Mucosa of gallbladder (tissue), 1 donor: ENCODE results near the gene VPS50. TPM values are rescaled to one million over a fixed set of nuclear protein-coding genes. Genes with fewer than 3 reads are reported as not detected.
A peak's percentile ranks its signal among the peaks of the same experiment; 100 is the strongest.

Source experiments
- DNase-seq: peaks from one replicate; pipeline ENCODE4 v3.0.0-alpha.2; 2020; ENCODE audit warnings: low spot score
- total RNA-seq: library from RNA; stranded (reverse); gene quantifications from one replicate; pipeline ENCODE4 v1.2.1, GENCODE V29; 2021
- donor health status: DM: no; HTN: no; CAD: no.

VPS50 gene, protein sequence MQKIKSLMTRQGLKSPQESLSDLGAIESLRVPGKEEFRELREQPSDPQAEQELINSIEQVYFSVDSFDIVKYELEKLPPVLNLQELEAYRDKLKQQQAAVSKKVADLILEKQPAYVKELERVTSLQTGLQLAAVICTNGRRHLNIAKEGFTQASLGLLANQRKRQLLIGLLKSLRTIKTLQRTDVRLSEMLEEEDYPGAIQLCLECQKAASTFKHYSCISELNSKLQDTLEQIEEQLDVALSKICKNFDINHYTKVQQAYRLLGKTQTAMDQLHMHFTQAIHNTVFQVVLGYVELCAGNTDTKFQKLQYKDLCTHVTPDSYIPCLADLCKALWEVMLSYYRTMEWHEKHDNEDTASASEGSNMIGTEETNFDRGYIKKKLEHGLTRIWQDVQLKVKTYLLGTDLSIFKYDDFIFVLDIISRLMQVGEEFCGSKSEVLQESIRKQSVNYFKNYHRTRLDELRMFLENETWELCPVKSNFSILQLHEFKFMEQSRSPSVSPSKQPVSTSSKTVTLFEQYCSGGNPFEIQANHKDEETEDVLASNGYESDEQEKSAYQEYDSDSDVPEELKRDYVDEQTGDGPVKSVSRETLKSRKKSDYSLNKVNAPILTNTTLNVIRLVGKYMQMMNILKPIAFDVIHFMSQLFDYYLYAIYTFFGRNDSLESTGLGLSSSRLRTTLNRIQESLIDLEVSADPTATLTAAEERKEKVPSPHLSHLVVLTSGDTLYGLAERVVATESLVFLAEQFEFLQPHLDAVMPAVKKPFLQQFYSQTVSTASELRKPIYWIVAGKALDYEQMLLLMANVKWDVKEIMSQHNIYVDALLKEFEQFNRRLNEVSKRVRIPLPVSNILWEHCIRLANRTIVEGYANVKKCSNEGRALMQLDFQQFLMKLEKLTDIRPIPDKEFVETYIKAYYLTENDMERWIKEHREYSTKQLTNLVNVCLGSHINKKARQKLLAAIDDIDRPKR
- total RNA-seq = 21.0 TPM

DNA sequence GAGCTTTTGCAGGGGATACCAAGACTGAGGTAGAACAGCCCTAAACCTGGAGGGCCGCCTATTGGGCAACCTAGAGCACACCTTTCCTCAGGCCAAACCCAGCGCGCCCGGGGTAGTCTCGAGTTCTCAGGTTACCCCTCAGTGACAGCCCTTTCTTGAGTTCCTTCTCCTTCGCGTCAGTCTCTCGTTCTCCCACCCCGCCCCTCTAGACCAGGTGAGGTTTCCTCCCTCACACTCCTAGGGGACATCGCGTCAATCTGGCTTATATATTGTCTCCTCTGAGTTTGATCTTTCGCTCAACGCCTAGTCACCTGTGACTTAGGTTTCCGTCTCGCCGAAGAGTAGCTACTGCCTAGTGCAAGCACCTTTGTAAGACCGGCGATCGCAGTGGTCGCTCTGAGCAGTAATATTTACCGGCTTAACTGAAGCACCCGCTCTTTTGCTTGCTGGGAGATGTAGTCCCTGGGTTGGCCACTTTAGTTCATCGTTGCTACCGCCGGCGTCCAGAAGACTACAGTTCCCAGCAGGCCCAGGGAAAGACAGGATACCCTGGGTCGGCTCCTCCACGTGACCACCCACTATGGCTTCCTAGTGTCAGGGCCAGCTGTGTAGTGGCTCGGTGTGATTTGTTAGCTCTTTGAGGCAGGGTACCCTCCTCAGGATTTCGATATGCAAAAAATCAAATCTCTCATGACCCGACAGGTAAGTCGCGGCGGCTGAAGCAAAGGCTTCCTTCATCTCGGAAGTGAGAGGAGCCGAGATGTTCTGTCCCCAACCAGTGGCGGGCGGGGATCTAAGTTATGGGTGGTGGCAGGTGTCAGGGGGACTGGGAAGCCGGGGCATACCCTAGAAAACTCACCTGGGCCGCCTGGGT is at the start of gene VPS50:
VPS50 (plus strand) TSS at position 568 of the 874 bp plus-strand sequence; CDS start at position 670, 102 bp downstream.
- peak; percentile 98 for DNase-seq

DNA sequence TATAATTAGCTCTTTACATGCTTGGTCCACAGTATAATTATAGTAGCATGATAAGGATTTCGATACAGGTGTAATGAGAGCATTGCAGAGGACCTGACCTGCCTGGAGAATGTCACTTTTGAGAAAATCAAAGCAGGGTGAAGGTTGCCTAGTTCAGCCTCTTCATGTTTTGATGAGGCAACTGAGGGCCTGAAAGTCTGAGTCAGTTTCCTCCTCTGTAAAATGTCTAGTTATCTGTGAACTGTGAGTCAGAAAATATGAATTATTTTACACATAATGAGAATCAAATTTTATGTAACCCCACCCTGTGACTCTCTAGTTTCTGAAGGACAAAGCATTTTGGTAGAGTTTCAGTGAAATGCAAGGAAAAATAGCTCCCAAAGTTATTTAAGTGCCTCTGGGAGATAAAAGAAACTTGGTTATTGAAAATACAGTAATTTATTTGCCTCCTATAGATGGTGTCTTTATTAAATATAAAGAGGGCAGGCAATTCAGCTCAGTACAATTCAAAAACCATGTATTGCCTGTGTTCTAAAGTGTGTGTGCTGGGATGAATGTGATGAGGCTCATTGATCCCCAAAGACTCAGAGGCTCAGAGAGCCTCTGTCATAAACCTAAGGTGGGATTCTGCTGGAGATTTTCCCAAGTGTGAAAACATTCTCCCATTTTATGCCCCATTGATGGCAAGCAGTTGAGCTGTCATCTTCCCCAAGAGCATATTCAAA is 46.7 kb upstream of the VPS50 start:
- DNase-seq = no peak

DNA sequence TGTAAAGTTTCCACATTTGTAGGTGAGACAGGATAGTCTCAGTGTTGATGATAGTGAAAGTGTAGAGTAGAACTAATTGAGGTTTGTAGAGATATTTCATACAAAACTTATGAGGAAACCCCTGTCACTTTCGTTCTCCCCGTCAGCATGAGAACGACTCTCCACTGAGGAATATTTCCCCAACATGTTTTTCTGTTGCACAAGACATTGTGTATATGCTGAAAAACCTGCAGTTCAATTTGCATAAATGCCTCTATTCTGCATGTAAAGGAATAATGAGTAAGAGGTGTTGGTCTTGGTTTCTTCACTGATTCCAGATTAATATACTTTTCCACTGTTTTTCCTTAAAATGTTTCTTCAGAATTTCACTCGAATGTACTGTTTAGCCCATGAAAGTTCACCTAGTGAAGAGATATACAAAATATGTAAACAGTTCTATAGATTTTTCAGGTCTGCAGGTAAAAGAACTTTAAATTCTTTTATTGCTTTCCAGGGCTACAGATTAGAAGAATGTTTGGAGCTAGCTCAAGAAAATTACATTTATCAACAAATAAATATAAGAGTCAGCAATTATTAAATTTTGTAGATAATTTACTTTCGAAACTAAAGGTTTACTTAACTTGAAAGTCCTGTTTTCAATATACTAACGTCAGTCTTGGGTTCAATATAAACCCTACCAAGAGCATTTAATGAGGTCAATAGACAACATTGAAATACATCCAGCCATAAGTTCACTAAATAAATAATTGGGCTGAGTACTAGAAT is 43.1 kb upstream of the VPS50 start:
- no peak for DNase-seq

DNA sequence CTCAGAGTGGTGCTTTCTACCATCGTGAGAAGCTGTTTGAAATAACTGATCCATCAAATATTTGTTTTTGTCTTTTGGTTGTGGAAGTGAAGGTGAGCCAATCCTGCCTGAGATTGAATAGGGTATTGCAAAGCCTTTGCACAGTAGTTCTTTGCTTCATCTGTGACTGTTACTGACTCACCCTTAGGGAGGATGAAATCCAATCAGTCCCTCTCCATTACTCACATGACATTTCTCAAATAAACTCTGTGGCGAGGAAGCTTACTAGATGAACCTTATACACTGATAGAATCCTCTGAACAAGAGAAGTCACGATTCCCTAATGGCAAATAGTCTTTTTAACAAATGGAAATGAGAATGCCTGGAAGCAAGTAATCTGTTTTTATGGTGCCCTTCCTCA is 37.8 kb upstream of the VPS50 start:
- DNase-seq = no peak

DNA sequence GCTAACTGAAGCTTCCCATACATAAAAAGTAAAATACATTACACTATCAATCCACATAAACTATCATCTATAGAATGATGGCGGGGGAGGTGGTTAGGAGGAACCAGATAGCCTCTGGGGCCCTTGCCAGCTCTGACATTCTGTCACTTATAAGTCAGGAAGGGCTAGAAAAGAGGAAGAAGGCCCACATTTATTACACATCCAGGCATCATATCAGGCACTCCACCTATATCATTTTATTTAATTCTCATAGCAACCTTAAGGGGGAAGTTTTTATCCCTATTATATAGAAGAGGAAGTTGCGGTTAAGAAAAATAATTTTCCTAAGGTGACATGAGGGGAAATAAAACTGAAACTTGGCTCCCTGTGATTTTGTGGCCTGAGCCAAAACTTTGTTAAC is 35.8 kb upstream of the VPS50 start:
- DNase-seq = no peak

DNA sequence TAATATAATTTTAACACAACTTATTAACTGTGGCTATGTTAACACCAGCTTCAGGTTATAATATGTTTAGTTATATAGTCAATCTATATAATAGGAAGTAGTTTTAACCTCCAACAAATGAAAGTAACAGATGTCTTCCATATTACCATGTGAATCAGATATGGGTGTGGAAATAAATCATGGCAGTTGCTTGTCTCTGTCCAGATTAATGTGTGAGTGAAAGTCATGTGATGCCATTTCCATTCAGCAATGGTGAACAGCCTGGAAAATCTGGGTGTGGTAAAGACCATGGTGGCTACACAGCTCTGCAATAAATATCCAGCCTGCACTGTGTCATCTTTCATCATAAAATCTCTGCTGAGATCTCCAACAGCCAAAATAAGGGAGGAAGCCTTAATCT is 33.7 kb upstream of the VPS50 start:
- no peak for DNase-seq

DNA sequence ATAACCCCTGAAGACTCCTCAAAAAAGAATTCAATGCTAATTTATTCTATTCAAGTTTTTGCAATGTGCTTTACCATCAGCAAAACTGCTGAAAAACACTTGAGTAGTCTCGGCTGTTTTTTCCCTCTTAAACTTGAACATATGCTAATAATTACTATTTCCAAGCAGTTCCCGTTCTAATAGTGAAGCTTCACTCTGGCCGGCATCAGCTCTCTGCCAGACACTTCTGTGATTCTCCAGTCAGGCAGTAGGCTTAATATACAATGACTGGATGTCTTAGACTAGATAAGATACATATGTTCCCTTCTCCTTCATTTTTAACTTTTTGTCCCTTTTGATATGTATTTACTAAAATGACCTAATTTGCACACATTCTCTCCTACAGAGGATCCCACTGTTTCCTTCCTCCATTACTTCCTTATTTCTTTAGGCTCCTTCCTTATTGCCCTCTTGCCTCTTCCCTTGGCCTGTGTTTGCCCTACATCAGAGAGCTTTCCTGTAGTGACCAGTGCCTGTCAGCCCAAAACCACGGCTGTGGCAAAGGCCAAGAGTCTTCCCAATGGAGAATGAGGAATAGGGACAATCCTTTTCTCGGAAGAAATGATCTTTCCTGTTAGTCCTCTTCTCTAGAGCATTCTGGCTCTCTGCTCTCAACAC is 29.4 kb upstream of the VPS50 start:
- DNase-seq = no peak

DNA sequence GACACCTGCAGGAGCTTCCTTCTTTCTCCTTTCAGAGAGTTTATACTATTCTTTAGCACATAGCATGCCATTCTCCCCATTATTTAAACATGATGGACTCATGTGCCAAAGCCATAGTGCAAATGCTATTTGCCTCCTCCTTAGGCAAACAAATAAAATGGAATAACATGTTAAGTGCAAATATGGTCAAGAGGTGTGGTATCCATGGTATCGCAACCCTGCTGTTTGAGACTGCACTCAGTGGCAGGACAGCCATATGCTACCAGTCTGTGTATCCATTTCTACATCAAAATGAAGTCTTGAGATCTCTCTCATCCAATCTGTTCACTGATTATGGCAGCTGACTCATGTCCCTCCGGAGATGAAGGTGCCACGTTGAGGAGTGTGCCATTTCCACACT is 28.7 kb upstream of the VPS50 start:
- DNase-seq = no peak

DNA sequence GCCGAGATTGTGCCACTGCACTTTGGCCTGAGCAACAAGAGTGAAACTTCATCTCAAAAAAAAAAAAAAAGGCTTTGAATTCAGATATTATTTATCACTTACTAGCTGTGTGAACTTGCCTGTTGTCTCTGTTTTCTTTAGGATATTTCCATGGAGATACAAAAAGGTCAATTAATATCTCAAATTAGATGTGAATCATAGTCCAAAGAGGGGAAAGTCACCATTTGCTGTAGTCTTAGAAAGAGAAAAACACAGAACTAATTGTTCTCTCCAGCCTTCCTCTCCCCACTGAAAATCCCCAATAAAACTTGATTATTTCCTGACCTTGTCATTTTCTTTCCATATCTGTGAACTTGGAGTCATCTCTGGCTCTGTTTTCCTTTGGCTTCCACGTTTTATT is 27.1 kb upstream of the VPS50 start:
- no peak for DNase-seq

DNA sequence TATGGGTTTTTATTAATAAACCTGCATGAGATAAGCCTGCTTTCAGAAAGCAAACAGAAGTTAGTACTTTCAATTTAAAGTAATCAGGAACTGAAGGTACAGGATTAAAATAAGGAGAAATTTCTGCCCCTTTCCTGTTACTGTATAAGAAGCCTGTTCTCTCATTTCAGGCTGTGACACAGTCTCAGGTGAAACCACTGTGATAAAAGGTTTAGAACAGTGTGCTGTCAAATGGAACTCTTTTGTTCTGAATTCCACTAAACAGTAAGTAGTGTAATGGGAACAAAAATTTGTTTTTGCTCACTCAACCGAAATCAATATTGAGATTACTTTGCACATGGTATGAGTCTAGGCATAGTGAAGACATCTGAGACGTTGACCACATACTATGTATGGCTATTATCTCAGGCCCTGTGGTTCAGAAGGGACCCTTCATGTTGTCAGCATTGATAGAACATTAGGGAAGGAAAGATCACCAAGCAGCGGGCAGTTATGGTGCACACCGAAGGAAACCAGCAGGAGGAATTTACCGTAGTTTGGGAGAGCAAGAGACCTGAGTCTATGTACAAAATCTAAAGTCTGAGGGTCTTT is 20.8 kb upstream of the VPS50 start:
- DNase-seq = no peak

DNA sequence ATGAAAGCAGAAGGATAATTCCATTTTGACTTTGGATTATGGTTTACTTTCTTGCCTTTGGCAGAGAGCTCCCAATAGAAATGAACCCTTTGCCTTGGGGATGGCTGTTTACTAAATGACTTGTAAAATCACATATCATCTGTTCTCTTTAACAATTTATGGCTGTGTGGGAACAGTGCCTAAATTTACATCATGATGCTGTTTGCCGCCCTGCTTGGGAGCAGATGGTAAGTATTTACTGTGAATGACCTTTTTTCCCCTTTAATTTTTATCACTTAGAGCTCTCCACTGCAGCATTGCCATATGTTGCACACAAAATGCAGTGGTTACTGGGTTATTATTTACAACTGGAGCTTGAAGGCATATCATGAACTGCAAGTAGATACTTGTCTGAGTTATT is 19.3 kb upstream of the VPS50 start:
- no peak for DNase-seq

DNA sequence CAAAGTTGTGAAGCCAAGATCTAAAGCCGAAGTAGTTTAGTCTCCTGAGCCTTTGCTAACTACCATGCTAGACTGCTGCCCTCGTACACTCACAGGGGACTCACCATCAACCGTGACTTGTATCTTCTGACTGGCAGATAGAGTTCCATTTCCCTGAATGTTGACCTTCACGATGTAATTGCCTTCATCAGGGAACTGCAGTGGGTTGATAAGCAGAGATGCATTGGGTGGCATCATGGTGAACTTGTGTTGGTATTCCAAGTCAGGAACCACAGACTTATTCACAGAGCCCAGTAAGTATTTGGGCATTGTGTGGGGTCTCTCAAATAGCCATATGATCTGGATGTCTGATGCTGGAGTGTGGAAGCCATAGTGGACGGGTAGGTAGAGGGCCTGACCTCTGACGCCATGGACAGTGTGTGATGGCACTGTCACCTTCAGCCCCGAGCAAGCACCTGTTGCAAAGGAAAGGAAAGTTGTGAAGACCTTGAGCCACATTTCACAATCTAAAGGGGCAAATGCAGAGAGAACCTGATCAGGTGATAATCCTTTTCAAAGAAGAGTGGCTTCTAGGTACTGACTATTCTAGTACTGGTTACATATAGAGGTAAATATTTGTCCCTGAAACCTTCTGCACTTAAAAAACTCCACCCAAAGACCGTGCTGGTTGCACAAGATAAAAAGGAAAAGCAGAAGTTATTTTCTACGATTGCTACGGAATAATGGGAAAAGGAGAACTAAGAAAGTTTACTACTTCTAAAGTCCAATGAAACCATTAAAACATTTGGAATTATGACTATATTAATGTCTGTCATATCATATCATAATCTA is 13.0 kb upstream of the VPS50 start:
- DNase-seq = no peak

DNA sequence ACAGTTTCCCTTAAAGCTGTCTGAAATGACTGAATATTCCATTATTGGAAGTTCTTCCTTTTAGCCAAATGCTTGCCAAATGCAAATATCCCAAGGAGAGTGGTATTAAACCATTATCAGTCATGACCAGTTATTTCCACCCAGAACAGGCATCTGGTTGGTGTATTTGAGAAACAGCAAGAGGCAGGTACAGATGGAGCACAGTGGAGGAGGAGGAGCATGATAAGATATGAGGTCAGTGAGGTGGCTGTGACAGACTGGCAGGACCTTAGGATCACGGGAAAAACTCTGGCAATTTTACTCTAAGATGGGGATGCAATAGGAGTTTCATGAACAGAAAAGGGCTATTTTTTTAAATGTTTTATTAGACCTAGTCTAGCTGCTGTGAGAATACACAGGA is 12.3 kb upstream of the VPS50 start:
- DNase-seq = no peak

DNA sequence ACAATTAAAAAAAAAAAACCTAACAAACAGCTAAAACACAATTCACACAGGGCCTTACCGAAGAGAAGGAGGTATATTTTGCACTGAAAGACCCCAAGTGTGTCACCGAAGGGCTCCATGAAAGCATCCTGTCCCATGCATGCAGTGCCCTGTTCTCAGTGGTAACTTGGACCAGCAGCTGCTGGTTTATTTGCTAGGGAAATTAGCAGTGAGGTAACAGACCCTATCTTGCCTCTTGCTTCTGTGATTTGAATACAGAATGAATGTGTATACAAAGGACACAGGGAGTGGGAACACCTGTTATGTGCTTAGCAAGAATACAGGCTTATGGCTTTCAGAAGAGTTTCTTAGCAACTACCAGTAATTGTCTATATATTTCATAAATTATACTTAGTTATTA is 5.9 kb upstream of the VPS50 start, which contains the start of gene HEPACAM2:
HEPACAM2 (minus strand) TSS at position 160 of the 400 bp plus-strand sequence.
- DNase-seq = no peak

DNA sequence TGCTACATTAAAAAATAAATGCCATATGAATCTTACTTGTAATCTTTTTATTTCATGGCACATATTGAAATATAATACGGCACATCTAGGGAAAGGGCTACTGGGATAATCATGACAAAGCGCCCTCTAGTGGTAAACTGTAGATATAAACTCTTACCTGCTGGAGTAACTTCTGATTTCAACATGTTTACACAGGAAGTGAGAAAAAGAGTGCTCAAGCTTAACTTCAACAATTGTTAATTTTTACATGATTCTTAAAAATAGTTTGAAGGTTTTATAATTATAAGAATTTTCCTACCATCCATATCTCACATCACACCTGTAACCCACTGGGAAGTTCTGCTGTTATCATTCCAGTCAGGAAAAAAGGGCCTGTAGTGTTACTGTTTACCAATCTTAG is 3.9 kb upstream of the VPS50 start:
- DNase-seq = no peak

DNA sequence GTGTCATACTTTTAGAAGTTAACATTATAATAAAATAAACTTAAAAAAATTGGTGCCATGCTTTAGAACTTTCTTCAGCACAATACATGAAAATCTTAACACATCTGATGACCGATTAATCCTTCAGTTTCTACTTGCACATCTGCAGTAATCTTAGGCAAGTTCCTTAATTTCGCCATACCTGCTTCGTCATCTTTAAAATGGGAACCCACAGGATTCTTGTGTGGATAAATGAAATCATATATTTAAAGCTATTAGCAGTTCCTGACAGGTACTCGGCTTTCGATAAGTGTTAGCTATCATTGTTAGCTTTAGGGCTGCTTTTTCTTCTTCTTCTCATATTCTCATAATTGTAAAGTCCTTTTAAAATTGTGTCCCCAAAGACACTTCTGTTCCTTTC is 907 bp upstream of the VPS50 start:
- DNase-seq = no peak

DNA sequence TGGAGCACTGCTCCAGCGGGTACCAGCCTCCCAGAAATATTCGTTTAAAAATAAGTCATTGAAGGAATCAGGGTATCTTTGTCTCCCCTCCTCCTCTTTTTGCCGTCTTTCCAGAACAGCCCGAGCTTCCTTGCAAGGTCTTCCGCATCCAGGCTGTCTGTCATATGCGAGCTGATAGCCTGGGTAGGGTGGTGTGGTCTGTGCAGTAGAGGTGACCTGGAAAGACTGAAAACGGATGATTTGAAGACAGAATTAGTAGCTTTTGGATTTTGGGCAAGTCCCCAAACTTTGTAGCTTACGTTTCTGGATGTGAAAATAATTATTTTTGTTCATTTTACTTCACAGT is 480 bp downstream of the VPS50 start:
- no peak for DNase-seq

DNA sequence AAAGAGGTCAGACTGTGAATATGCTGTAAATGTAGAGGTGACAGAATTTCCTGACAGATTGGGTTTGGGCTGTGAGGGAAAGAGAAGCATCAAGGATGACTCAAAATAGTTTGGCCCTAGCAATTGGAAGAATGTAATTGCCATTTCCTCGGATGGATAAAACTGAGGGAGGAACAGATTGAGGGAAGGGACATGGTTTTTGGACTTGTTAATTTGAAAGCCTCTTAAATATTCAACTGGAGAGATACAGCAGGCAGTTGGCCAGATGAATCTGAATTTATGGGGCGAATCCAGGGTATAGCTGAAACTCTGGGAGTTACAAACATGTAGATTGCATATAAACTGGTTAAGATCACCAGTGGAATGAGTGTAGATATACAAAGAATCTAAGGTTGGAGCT is 3.4 kb downstream of the VPS50 start:
- DNase-seq = no peak

DNA sequence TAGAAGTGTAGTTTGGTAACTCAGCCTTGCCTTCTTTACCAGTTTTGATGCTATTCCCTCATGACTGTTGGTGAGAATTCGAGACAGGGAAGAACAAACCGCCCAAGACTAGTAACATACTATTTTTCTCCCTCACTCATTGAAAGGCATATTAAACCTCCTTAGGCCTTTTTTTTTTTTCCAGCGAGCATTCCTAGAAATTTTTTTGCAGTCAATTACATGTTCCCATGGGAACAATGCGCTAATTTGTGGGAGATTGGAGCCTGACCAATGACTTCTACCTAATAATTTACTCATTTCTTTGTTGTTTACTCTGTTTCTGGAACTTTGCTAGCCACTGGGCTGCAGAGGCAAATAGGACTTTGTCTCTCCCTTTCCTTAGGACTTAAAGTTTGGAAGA is 6.0 kb downstream of the VPS50 start:
- DNase-seq = no peak
